NCI-H82 treated with DMSO at 0.1 percent for 48 hours (cell line): Measurements from ENCODE around the gene PRKD1.
"Not testable (repeated sequence)": the region's sequence is repeated elsewhere in the genome, so short reads cannot be mapped to it uniquely, and the experiment has no call there.

Experiments used
- DNase-seq: peaks from one replicate; lab custom pipeline; 2025; ENCODE audit not compliant: unreplicated experiment; lab: John Stamatoyannopoulos, UW

PRKD1 gene

DNA sequence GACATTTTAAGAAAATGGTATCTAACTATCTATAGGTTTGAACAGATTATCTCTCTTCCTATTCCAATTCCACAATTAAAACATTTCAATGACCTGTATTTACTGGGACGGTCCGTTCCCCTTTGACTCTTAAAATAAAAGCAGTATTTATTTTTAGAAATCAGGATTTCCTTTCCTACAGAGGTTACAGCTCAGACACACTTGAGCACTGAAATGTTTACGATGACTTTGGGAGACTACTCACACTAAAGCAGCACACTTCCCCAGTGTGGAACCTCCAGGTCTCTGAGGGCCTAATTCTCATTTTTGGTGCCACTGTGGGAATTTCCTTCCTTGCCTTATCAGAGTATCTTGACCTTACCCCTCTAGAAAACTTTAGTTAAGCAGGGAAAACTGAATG, 181.8 kb downstream of the PRKD1 start:
- no peak for DNase-seq

DNA sequence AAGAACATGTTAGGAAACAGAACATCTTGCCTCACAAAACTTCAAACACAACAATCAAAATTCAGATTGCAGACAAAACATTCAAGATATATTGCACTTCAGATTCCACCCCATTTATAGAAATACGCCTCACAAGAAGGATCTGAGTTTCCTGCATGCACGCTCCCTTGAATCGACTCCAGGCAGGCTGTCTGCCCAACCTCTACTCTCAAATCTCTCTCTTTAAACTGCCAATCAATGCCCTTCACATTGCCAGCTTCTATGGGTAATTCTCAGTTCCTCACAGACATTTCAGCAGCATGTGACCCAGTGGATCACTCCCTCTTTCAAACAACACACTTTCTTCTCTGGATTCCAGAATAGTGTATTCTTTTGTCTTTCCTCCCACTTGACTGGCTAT, 184.1 kb downstream of the PRKD1 start:
- no peak for DNase-seq

DNA sequence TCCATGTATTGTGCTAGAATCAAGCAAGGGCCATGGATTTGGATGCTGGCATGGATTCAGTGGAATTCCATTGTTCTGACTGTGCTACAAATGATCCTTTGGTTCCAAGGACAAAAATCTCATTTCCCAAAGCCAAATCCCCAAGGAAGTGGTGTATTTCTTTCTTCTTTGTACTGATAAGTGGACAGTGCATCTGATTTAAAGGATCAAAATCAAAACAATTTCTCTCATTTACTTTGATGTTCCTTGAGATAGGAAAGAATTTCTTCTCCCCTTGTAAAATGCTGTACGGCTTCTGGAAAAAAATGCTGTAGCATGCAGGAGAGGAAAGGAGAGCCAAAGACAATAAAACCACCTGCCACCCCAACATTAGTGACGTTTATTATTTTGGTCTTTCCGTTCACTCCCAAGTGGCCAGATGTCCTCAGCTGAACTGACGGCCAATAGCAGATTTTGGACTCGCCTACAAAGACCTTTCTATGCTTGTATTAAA, 185.7 kb downstream of the PRKD1 start:
- no peak for DNase-seq

DNA sequence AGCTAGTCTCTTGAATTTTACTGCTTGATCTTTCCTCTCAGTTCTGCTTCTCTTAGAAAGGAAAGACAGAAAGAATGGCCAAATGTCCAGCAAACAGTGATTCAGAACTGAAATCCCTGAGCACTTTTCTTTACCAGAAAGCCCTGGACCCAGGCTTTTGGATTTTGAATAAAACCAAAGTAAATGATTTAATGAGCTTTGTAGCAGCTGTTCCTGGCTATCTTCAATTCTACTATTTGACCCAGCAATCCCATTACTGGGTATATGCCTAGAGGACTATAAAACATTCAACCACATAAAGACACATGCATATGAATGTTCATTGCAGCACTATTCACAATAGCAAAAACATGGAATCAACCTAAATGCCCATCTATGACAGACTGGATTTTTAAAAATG, 187.2 kb downstream of the PRKD1 start:
- peak; percentile 31 for DNase-seq

DNA sequence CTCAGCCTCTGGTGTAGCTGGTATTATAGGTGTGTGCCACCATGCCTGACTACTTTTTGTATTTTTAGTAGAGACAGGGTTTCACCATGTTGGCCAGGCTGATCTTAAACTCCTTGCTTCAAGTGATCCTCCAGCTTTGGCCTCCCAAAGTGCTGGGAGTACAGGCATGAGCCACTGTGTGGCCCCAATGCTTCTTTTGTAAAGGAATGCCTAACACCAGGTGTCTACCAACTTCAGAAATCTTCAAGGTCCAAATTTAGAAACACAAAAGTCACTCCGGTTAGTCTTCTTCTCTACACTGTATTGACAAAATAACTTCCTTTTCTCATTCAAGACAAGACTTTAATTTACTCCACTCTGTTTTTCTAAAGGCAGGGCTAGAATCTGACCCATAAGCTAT, 188.7 kb downstream of the PRKD1 start:
- DNase-seq, result no peak

DNA sequence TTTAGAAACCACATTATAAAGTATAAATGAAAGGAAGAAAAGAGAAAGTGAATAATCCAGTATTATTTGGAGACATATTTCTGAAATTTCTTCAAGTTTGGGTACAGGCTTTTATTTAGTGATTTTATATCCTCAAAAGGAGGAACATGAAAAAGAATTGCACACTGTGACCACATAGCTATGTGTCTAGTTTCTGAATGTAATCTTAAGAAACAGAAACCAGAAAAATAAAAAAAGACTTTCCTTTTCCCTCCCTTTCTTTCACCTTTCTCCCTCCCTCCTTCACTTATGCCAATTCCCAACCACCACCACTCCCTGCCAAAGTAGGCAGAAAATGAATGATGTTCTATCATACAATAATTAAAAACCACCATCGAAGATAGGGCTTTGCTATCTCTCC, 189.6 kb downstream of the PRKD1 start:
- no peak for DNase-seq

DNA sequence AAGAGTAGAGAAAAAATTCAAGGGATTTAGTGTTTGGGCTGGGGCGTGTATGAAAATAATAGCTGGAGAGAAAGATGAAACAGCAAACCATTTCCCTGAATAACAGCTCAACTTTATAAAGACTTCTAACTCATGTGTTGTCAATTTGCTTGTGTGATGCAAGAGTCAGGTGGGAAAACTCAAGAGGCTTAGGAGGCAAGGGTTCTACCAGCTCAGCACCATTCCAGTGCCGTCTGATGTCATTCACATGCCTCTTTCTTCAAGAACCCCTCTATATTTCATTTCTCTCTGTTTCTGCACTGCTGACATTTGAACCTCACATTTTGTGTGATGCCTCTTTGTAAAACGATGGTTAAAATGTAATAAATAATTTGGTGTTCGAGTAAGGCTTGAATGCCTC, 192.2 kb downstream of the PRKD1 start:
- DNase-seq, result no peak

DNA sequence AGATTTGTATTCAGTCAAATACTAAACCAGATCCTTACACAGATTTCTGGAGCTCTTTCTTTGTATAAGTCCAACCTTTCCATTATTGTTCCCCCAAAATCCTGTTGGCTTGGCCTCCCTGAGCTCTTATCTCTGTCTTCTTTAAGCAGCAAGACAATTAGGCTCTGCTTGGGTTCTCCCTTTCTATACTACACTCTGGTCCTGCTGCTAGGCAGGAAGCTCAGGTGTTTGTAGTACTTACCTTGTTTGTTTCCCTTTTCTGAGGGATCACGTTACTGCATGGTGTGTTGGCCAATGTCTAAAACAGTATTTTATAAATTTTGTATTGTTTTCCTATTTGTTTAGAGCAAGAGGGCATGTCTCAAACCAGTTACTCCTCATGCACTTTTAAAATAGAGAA, 192.9 kb downstream of the PRKD1 start:
- DNase-seq, result no peak

DNA sequence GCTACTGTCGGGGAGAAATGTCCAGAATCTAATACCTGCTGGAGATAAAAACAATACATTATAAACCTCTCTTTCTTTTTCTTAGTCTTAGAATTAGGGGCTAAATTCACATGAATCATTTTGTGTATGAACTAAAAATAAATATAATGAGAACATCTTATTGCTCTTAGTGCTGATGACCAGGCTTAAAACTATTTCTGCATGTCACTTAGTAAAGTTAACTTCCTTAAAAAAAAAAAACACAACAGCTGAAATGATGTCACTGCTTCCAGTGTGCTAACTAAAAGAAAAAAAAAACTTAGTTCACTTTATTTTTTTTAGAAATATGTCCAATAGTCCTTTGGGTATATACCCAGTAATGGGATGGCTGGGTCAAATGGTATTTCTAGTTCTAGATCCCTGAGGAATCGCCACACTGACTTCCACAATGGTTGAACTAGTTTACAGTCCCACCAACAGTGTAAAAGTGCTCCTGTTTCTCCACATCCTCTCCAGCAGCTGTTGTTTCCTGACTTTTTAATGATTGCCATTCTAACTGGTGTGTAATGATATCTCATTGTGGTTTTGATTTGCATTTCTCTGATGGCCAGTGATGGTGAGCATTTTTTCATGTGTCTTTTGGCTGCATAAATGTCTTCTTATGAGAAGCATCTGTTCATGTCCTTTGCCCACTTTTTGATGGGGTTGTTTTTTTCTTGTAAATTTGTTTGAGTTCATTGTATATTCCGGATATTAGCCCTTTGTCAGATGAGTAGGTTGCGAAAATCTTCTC, 200.9 kb downstream of the PRKD1 start:
- DNase-seq, result not testable (repeated sequence)

DNA sequence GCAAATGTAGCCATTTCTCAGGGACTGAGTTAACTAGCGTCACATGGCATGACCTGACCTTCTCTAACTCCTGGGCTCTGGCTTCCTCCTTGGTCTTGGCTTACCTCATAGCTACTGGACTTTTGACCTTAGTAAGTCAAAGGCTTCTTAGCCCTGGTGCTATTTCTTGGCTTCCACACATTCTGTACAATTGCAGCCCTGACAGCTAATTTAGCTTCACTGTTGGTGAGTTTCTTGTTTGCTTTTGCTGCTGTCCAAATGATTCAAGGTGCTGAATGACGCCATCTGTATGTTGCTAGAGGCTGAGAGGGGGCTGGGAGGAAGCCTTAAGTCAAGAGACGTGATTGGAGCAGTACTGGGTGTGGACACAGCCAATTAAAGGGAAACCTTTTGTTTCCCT, 202.7 kb downstream of the PRKD1 start:
- no peak for DNase-seq

DNA sequence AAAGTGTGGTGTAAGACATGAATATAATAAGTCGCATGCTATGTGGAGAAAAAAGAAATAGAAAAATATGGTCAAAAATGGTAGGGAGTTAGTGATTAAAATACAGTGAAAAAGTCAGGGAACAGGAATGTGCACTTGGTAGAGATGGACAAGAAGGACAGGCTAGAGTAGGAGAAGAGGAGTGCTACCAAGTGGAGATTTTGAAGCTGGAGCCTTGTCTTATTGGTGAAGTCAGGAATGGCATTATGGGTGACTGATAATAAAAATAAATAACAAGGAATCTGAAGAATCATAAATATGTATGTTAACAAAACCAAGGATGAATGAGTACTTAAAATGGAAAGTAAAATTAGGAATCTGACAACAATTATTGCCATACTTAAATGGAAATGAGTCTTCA, 204.8 kb downstream of the PRKD1 start:
- no peak for DNase-seq

DNA sequence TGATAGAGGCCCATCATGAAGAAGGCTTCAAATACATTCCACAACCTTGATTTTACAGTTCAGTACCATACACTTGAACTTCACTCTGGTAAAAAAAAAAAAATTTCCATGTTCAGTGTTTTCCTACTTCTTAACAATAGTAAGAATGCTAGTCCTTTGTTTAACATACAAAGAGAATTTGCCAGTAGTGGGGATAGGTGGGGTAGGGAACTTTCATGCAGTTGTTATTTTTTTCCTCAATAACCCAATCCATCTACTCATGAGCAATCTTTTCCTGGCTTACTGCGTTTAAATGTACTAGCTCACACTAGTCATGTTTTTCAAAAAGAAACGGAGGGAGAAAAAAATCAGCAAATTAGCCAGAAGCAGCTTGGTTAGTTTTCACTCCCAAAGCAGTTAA, 206.1 kb downstream of the PRKD1 start:
- no peak for DNase-seq

DNA sequence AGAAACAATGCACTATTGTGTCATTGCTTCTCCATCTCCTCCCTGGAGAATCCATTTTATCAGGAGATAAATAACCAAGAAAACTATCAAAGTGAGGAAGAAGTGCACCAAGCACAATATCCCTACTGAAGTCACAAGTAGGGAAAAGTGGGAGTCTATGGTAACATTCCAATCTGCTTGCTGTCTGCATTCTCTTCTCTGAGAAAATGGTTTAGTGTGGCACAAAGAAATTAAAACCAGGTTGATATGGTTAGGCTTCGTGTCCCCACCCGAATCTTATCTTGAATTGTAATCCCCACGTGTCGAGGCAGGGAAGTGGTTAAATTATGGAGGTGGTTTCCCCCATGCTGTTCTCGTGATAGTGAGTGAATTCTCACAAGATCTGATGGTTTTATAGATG, 209.7 kb downstream of the PRKD1 start:
- no peak for DNase-seq

DNA sequence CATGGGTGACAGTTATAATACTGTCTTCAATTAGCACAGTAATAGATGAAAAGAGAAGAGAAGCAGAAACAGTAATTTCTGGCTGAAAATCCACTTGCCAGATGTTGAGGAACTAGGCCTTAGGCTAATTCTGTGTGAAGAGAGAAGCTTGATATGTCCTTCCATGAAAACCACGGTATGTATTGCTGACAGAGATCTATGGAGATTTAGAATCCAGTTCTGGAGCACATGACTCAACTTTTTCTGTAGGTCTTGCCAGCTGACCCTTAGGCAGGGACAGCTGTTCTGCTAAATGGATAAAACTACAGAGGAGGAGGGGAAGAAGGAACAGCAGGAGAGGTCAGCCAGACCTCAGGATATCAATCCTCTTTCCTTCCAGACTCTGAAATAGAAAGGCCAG, 211.5 kb downstream of the PRKD1 start:
- no peak for DNase-seq

DNA sequence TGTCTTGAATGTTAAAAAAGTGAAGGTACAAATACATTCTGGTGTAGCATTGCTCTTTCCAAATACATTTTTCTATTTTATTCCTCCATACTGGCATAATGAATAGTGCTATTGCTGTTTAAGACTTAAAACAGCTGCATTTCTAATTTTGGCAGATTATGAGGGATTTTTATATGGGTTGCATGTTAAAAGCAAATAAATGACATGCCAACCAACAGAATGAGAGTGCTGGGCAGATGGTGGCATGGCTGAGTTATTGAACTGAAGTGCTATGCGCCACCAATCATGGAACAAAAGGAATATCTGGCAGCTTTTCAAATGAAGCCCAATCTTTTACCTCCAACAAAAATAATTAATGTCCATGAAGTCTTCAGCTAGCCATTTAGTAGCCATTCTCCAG, 215.0 kb downstream of the PRKD1 start:
- DNase-seq, result no peak

DNA sequence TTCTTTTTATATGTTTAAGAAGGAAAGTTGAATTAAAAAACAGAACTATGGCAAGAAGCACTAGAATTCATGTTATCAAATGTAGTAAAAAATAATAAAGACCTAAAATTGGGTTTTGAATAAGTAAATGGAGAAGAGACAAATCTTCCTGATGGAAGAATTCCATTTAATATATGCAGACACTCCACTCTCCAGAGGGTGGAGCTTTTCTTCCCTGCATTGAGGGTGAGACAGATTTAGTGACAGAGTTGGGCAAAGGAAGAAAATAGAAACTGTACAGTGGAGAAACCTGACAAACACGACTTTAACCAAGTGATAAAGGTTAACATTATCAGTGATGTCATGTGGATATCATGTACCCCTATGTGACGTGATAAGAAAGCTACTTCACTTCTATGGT, 217.6 kb downstream of the PRKD1 start:
- DNase-seq, result no peak

DNA sequence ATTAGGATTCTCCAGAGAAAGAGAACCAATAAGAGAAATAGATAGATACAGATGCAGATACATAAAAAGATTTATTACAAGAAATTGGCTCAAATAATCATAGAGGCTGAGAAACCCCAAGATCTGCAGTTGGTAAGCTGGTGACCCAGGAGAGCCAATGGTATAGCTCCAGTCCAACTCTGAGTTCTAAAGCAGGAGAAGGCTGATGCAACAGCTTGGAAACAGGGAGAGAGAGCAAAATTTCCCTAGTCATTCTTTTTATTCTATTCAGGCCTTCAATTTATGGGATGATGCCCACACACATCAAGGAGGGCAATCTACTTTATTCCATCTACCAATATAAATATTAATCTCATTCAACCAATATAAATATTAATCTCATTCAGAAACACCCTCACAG, 218.2 kb downstream of the PRKD1 start:
- no peak for DNase-seq

DNA sequence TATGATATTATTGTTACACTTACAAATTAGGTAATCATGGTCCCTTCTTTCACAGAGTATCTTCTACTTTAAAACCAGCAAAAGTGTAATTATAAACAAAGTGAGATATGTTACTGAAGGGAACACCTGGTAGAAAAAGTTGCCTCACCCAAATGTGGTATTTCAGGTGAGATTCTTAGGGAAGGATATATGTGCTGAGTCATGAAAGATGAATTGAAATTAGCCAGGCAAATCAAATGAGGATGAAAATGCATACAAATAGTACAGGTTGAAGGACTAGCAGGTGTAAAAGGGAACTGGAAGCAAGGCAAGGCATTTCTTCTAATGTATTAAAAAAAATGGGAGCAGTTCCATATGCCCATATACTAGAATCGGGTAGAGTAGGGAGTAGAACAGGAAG, 220.9 kb downstream of the PRKD1 start:
- DNase-seq, result no peak

DNA sequence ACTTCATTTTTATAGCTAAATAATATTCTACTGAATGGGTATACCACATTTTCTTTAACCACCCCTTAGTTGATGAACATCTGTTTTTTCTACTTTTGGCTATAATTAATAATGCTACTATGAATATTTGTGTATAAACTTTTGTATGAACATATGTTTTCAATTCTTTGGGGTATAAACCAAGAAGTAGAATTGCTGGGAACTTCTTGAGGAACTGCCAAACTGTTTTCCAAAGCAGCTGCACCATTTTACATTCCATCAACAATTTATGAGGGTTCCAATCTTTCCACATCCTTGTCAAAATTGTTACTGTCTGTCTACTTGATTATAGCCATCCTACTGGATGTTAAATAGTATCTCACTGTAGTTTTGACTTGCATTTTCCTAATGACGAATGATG, 221.8 kb downstream of the PRKD1 start:
- no peak for DNase-seq

DNA sequence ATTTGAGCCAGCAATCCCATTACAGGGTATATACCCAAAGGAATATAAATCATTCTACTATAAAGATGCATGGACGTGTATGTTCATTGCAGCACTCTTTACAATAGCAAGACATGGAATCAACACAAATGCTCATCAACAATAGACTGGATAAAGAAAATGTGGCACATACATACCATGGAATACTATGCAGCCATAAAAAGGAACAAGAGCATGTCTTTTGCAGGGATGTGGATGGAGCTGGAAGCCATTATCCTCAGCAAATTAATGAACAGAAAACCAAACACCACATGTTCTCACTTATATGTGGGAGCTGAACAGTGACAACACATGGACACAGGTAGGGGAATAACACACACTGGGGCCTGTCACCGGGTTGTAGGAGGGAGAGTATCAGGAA, 238.1 kb downstream of the PRKD1 start:
- DNase-seq, result not testable (repeated sequence)

DNA sequence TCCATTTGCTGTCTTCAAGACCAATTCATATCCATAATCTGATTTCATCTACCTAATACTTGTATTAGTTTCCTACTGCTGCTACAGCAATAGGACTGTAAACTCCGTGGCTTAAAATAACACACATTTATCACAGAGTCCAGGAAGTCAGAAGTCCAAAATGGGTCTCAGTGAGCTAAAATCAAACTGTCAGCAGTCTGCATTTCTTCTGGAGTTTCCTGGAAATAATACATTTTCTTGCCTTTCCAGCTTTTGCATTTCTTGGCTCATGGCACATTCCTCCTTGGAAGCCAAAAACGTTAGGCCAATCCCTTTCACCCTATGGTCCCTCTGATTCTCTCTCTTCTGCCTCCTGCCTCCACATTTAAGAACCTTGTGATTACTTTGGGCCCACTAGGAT, 239.8 kb downstream of the PRKD1 start:
- no peak for DNase-seq

DNA sequence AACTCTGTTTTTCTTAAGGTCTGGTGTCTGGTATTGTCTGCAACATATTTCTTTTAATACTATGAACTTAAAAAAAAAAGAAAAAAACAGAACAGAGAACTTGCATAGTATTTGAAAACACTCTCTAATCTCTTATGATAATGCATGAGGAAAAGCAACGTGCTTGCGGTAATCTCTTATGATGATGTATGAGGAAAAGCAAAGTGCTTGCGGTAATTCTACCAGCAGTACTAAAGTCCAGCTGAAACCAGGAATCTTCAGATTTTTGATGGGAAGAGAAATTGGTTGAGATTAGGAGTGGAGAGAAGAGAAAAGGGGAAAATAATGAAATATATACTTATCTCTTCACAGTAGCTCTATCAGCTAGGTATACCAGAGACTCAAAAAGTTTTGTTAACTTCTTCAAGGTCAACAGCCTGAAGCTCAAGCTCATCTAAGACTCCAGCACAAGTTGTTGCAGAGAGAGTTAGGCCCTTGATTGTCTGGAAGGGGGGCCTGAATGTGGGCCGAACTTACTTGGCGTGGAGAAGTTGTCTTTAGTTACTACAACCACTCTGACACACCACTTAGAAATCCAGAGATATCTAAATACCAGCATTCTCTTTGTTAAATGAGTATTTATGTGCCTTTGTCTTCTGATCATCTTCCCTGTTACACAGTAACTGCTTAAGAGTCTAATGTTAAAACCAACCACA, 240.4 kb downstream of the PRKD1 start:
- DNase-seq, result no peak

DNA sequence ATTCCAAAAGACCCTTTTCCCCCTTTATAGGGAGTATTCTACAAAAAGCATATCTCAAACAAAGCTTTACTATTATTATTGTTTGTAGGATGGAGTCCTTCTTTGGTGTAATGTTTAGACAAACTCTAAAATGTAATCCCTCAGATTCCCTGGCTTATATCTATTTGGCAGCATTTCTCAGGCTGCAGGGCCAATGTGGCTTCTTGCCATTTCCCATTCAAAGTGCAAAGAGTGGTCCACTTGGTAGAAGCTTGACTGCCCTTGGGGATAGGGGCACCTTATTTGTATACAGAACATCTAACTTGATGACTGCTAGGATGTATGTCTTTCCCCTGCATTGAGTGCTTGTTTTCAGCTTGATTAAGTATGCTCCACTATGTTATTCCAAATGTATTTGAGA, 242.7 kb downstream of the PRKD1 start:
- no peak for DNase-seq
